ENCODE data around the gene UMOD. TPM values are rescaled to one million over a fixed set of nuclear protein-coding genes. Genes with fewer than 3 reads are reported as not detected.
"Not testable (repeated sequence)": the region's sequence is repeated elsewhere in the genome, so short reads cannot be mapped to it uniquely, and the experiment has no call there.

UMOD gene
- polyA plus RNA-seq, 2 donors, result not detected

GRCh38 chr16:20325005-20325404, 27.5 kb downstream of the UMOD start:
- WGBS, 2 donors, result 49 to 60% methylated on average over 3 of the region's 3 CpGs
- no peak overlapping the region for H3K27ac ChIP-seq (ENCODE audit: low read depth in 2 of 2, low read length in 1 of 2)
- no peak overlapping the region for H3K4me3 ChIP-seq (ENCODE audit: low read depth in 1 of 2, low read length in 2 of 2)
- no peaks in the 10 kb centered on the region for H3K9me3 ChIP-seq (ENCODE audit: control insufficient read depth in 2 of 2, insufficient read depth in 1 of 2, low read depth in 1 of 2, low read length in 1 of 2)
- no peaks in the 10 kb centered on the region for H3K36me3 ChIP-seq (ENCODE audit: control insufficient read depth in 2 of 2, insufficient read depth in 2 of 2, low read length in 1 of 2)
- H3K27me3 ChIP-seq (ENCODE audit: control insufficient read depth in 1 of 2, insufficient read depth in 2 of 2, low read length in 2 of 2), result no peaks in the 10 kb centered on the region
- no peaks in the 10 kb centered on the region for H3K4me1 ChIP-seq (ENCODE audit: control insufficient read depth in 2 of 2, insufficient read depth in 2 of 2, low read length in 1 of 2)

GRCh38 chr16:20323591-20324117, 28.9 kb downstream of the UMOD start:
- no peaks in the 10 kb centered on the region for H3K4me1 ChIP-seq (ENCODE audit: control insufficient read depth in 2 of 2, insufficient read depth in 2 of 2, low read length in 1 of 2)
- no peaks in the 10 kb centered on the region for H3K27me3 ChIP-seq (ENCODE audit: control insufficient read depth in 1 of 2, insufficient read depth in 2 of 2, low read length in 2 of 2)
- H3K36me3 ChIP-seq (ENCODE audit: control insufficient read depth in 2 of 2, insufficient read depth in 2 of 2, low read length in 1 of 2), result no peaks in the 10 kb centered on the region
- no peak overlapping the region for H3K4me3 ChIP-seq (ENCODE audit: low read depth in 1 of 2, low read length in 2 of 2)
- 57 to 69% methylated on average over 9 of the region's 9 CpGs for WGBS, 2 donors
- H3K9me3 ChIP-seq (ENCODE audit: control insufficient read depth in 2 of 2, insufficient read depth in 1 of 2, low read depth in 1 of 2, low read length in 1 of 2), result no peaks in the 10 kb centered on the region
- no peak overlapping the region for H3K27ac ChIP-seq (ENCODE audit: low read depth in 2 of 2, low read length in 1 of 2)

GRCh38 chr16:20322696-20323095, 29.8 kb downstream of the UMOD start:
- 78 to 87% methylated on average over 4 of the region's 4 CpGs for WGBS, 2 donors
- Histone ChIP-seq H3K27ac (ENCODE audit: low read depth in 2 of 2, low read length in 1 of 2) (no peak overlapping the region), H3K27me3 (ENCODE audit: control insufficient read depth in 1 of 2, insufficient read depth in 2 of 2, low read length in 2 of 2) (no peaks in the 10 kb centered on the region), H3K9me3 (ENCODE audit: control insufficient read depth in 2 of 2, insufficient read depth in 1 of 2, low read depth in 1 of 2, low read length in 1 of 2) (no peaks in the 10 kb centered on the region), H3K4me3 (ENCODE audit: low read depth in 1 of 2, low read length in 2 of 2) (no peak overlapping the region), H3K4me1 (ENCODE audit: control insufficient read depth in 2 of 2, insufficient read depth in 2 of 2, low read length in 1 of 2) (no peaks in the 10 kb centered on the region), H3K36me3 (ENCODE audit: control insufficient read depth in 2 of 2, insufficient read depth in 2 of 2, low read length in 1 of 2) (no peaks in the 10 kb centered on the region)

GRCh38 chr16:20321671-20322070, 30.8 kb downstream of the UMOD start:
- Histone ChIP-seq H3K4me3 (ENCODE audit: low read depth in 1 of 2, low read length in 2 of 2) (no peak overlapping the region), H3K27ac (ENCODE audit: low read depth in 2 of 2, low read length in 1 of 2) (no peak overlapping the region), H3K36me3 (ENCODE audit: control insufficient read depth in 2 of 2, insufficient read depth in 2 of 2, low read length in 1 of 2) (no peaks in the 10 kb centered on the region), H3K4me1 (ENCODE audit: control insufficient read depth in 2 of 2, insufficient read depth in 2 of 2, low read length in 1 of 2) (no peaks in the 10 kb centered on the region), H3K9me3 (ENCODE audit: control insufficient read depth in 2 of 2, insufficient read depth in 1 of 2, low read depth in 1 of 2, low read length in 1 of 2) (no peaks in the 10 kb centered on the region), H3K27me3 (ENCODE audit: control insufficient read depth in 1 of 2, insufficient read depth in 2 of 2, low read length in 2 of 2) (no peaks in the 10 kb centered on the region)
- WGBS, 2 donors, result 79 to 94% methylated on average over 1 of the region's 1 CpG

GRCh38 chr16:20321051-20321450, 31.5 kb downstream of the UMOD start:
- H3K27me3 ChIP-seq (ENCODE audit: control insufficient read depth in 1 of 2, insufficient read depth in 2 of 2, low read length in 2 of 2); H3K4me1 ChIP-seq (ENCODE audit: control insufficient read depth in 2 of 2, insufficient read depth in 2 of 2, low read length in 1 of 2); H3K9me3 ChIP-seq (ENCODE audit: control insufficient read depth in 2 of 2, insufficient read depth in 1 of 2, low read depth in 1 of 2, low read length in 1 of 2); H3K4me3 ChIP-seq (ENCODE audit: low read depth in 1 of 2, low read length in 2 of 2); H3K27ac ChIP-seq (ENCODE audit: low read depth in 2 of 2, low read length in 1 of 2); H3K36me3 ChIP-seq (ENCODE audit: control insufficient read depth in 2 of 2, insufficient read depth in 2 of 2, low read length in 1 of 2): not testable (repeated sequence)
- 90 to 98% methylated on average over 2 of the region's 2 CpGs for WGBS, 2 donors

GRCh38 chr16:20320592-20320991, 31.9 kb downstream of the UMOD start:
- no peaks in the 10 kb centered on the region for H3K27me3 ChIP-seq (ENCODE audit: control insufficient read depth in 1 of 2, insufficient read depth in 2 of 2, low read length in 2 of 2)
- H3K27ac ChIP-seq (ENCODE audit: low read depth in 2 of 2, low read length in 1 of 2), result no peak overlapping the region
- H3K4me1 ChIP-seq (ENCODE audit: control insufficient read depth in 2 of 2, insufficient read depth in 2 of 2, low read length in 1 of 2), result no peaks in the 10 kb centered on the region
- no peaks in the 10 kb centered on the region for H3K9me3 ChIP-seq (ENCODE audit: control insufficient read depth in 2 of 2, insufficient read depth in 1 of 2, low read depth in 1 of 2, low read length in 1 of 2)
- no peaks in the 10 kb centered on the region for H3K36me3 ChIP-seq (ENCODE audit: control insufficient read depth in 2 of 2, insufficient read depth in 2 of 2, low read length in 1 of 2)
- H3K4me3 ChIP-seq (ENCODE audit: low read depth in 1 of 2, low read length in 2 of 2), result no peak overlapping the region

GRCh38 chr16:20320178-20320577, 32.3 kb downstream of the UMOD start:
- no peaks in the 10 kb centered on the region for H3K4me1 ChIP-seq (ENCODE audit: control insufficient read depth in 2 of 2, insufficient read depth in 2 of 2, low read length in 1 of 2)
- H3K36me3 ChIP-seq (ENCODE audit: control insufficient read depth in 2 of 2, insufficient read depth in 2 of 2, low read length in 1 of 2), result no peaks in the 10 kb centered on the region
- 71 to 83% methylated on average over 2 of the region's 2 CpGs for WGBS, 2 donors
- H3K9me3 ChIP-seq (ENCODE audit: control insufficient read depth in 2 of 2, insufficient read depth in 1 of 2, low read depth in 1 of 2, low read length in 1 of 2), result no peaks in the 10 kb centered on the region
- H3K4me3 ChIP-seq (ENCODE audit: low read depth in 1 of 2, low read length in 2 of 2), result no peak overlapping the region
- H3K27ac ChIP-seq (ENCODE audit: low read depth in 2 of 2, low read length in 1 of 2), result no peak overlapping the region
- no peaks in the 10 kb centered on the region for H3K27me3 ChIP-seq (ENCODE audit: control insufficient read depth in 1 of 2, insufficient read depth in 2 of 2, low read length in 2 of 2)

- H3K27me3 ChIP-seq (ENCODE audit: control insufficient read depth in 1 of 2, insufficient read depth in 2 of 2, low read length in 2 of 2), result no peaks in the 10 kb centered on the region
- H3K4me1 ChIP-seq (ENCODE audit: control insufficient read depth in 2 of 2, insufficient read depth in 2 of 2, low read length in 1 of 2), result no peaks in the 10 kb centered on the region
- H3K36me3 ChIP-seq (ENCODE audit: control insufficient read depth in 2 of 2, insufficient read depth in 2 of 2, low read length in 1 of 2), result no peaks in the 10 kb centered on the region
- no peak overlapping the region for H3K4me3 ChIP-seq (ENCODE audit: low read depth in 1 of 2, low read length in 2 of 2)
- no peaks in the 10 kb centered on the region for H3K9me3 ChIP-seq (ENCODE audit: control insufficient read depth in 2 of 2, insufficient read depth in 1 of 2, low read depth in 1 of 2, low read length in 1 of 2)
- H3K27ac ChIP-seq (ENCODE audit: low read depth in 2 of 2, low read length in 1 of 2), result no peak overlapping the region
- WGBS, 2 donors, result 74 to 80% methylated on average over 1 of the region's 1 CpG
Measured at GRCh38 chr16:20319406-20319805, 33.1 kb downstream of the UMOD start.

GRCh38 chr16:20318437-20318836, 34.1 kb downstream of the UMOD start:
- 57% methylated on average over 3 of the region's 3 CpGs for WGBS, 2 donors
- Histone ChIP-seq H3K9me3 (ENCODE audit: control insufficient read depth in 2 of 2, insufficient read depth in 1 of 2, low read depth in 1 of 2, low read length in 1 of 2) (no peaks in the 10 kb centered on the region), H3K27me3 (ENCODE audit: control insufficient read depth in 1 of 2, insufficient read depth in 2 of 2, low read length in 2 of 2) (no peaks in the 10 kb centered on the region), H3K36me3 (ENCODE audit: control insufficient read depth in 2 of 2, insufficient read depth in 2 of 2, low read length in 1 of 2) (no peaks in the 10 kb centered on the region), H3K27ac (ENCODE audit: low read depth in 2 of 2, low read length in 1 of 2) (no peak overlapping the region), H3K4me1 (ENCODE audit: control insufficient read depth in 2 of 2, insufficient read depth in 2 of 2, low read length in 1 of 2) (no peaks in the 10 kb centered on the region), H3K4me3 (ENCODE audit: low read depth in 1 of 2, low read length in 2 of 2) (no peak overlapping the region)

GRCh38 chr16:20318006-20318405, 34.5 kb downstream of the UMOD start:
- WGBS, 2 donors, result 75 to 82% methylated on average over 7 of the region's 7 CpGs
- Histone ChIP-seq H3K36me3 (ENCODE audit: control insufficient read depth in 2 of 2, insufficient read depth in 2 of 2, low read length in 1 of 2) (no peaks in the 10 kb centered on the region), H3K9me3 (ENCODE audit: control insufficient read depth in 2 of 2, insufficient read depth in 1 of 2, low read depth in 1 of 2, low read length in 1 of 2) (no peaks in the 10 kb centered on the region), H3K27ac (ENCODE audit: low read depth in 2 of 2, low read length in 1 of 2) (no peak overlapping the region), H3K4me1 (ENCODE audit: control insufficient read depth in 2 of 2, insufficient read depth in 2 of 2, low read length in 1 of 2) (no peaks in the 10 kb centered on the region), H3K27me3 (ENCODE audit: control insufficient read depth in 1 of 2, insufficient read depth in 2 of 2, low read length in 2 of 2) (no peaks in the 10 kb centered on the region), H3K4me3 (ENCODE audit: low read depth in 1 of 2, low read length in 2 of 2) (no peak overlapping the region)
